Measurements from ENCODE around the gene ZNF688. TPM values are rescaled to one million over a fixed set of nuclear protein-coding genes. Genes with fewer than 3 reads are reported as not detected.
A peak's percentile ranks its signal among the peaks of the same experiment; 100 is the strongest.

ZNF688 gene
- total RNA-seq, 4 donors from 2014 or later = 9.9 to 33.0 (median 20.0) TPM

DNA sequence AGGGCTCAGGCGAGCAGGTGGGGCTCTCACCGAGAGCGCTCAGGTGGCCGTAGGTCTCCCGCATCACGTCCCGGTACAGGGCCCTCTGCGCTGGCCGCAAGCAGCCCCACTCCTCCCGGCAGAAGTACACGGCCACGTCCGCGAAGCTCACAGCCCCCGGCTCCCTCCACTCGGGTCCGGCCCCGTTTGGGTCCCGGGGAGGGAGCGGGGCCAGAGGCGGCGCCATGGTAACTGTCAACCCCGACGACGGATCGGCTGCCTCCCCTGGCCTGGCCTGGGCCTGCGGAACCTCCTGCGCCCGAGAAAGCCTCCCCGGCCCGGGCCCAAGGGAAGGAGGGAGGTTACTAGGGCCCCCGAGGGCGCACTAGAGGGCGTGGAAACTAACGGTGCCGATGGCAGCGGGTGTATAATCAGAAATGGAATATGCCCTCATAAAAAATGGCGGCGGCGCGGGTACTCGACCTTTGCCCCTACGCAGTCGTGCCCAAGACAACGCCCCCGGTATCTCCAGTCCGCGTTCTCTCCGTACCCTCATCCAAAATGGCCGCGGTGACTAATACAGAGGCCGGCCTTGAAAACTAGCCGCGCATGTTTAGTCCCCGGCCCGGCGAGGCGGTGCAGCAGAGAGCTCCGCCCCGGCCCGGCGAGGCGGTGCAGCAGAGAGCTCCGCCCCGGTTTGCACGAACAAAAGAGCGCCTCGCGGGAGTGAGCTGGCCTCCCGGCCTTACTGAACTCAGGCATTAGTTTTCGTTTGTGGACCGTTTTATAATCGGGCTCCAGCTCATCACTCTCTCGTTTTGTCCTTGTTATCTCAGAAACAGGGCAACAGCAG lies 13.3 kb downstream of the ZNF688 start, which contains the start of gene ZNF764:
Gene ZNF764 (minus strand): TSS at position 418 of the 832 bp plus-strand sequence. CDS start 192 bp downstream, at position 226.
- peaks cover 42% of the 10 kb centered on the region for H3K4me1 ChIP-seq
- H3K36me3 ChIP-seq = peaks cover 26% of the 10 kb centered on the region
- no peaks in the 10 kb centered on the region for H3K9me3 ChIP-seq
- WGBS = 0% methylated on average over 9 of the region's 74 CpGs
- no peaks in the 10 kb centered on the region for H3K27me3 ChIP-seq
- peak within 1 kb of the TSS; percentile 96 for H3K4me3 ChIP-seq
- TF ChIP-seq POLR2A (IDR thresholded peaks at IDR 0.05) = no peak
- TF ChIP-seq POLR2AphosphoS5 (IDR thresholded peaks at IDR 0.05) = peak in 2 of 3 donors; percentile 49 to 58
- DNase-seq (ENCODE audit: low spot score in 2 of 2) = peak; percentile 99
- H3K27ac ChIP-seq = peak within 1 kb of the TSS; percentile 93

DNA sequence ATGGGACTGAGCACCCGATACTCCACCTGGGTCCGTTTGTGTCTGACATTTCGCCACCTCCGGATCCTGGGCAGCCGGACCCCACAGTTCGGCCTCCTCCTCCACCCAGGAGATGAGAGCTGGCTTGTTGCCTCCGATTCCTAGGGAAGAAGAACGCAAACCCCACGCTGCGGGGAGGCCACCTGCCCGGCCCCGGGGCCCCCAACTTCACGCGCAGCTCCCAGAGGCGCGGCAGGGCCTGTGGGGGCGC lies 13.9 kb downstream of the ZNF688 start:
- peak overlapping the region; percentile 93 for H3K27ac ChIP-seq
- peaks cover 44% of the 10 kb centered on the region for H3K4me1 ChIP-seq
- H3K36me3 ChIP-seq = peaks cover 31% of the 10 kb centered on the region
- WGBS = no CpG with 5 or more reads among the region's 17 CpGs
- no peak for DNase-seq (ENCODE audit: low spot score in 2 of 2)
- H3K4me3 ChIP-seq = peak overlapping the region; percentile 96
- no peaks in the 10 kb centered on the region for H3K27me3 ChIP-seq
- H3K9me3 ChIP-seq = no peaks in the 10 kb centered on the region
- no peak for TF ChIP-seq POLR2AphosphoS5 (IDR thresholded peaks at IDR 0.05)
- TF ChIP-seq EP300 (IDR thresholded peaks at IDR 0.05) = no peak
- TF ChIP-seq, protein P1, sequence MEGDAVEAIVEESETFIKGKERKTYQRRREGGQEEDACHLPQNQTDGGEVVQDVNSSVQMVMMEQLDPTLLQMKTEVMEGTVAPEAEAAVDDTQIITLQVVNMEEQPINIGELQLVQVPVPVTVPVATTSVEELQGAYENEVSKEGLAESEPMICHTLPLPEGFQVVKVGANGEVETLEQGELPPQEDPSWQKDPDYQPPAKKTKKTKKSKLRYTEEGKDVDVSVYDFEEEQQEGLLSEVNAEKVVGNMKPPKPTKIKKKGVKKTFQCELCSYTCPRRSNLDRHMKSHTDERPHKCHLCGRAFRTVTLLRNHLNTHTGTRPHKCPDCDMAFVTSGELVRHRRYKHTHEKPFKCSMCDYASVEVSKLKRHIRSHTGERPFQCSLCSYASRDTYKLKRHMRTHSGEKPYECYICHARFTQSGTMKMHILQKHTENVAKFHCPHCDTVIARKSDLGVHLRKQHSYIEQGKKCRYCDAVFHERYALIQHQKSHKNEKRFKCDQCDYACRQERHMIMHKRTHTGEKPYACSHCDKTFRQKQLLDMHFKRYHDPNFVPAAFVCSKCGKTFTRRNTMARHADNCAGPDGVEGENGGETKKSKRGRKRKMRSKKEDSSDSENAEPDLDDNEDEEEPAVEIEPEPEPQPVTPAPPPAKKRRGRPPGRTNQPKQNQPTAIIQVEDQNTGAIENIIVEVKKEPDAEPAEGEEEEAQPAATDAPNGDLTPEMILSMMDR (IDR thresholded peaks at IDR 0.05) = no peak
- no peak for TF ChIP-seq POLR2A (IDR thresholded peaks at IDR 0.05)

DNA sequence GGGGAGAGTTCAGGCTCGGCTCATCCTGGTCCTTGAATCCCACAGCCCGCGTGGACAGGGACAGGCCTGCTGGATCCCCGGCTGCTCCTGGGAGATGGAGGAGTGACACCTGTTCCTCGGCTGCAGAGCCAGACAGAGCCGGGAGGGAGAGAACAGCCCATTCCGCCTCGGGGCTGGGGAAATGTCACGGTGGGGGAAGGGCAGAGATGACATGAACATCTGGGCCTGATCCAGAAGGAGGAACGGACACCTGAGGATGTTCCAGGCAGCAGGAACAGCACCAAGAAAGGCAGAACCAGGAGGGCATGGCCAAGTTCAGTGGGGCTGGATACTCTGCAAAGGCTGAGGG lies 15.4 kb downstream of the ZNF688 start:
- Histone ChIP-seq H3K4me1 (peaks cover 43% of the 10 kb centered on the region), H3K4me3 (no peak overlapping the region), H3K9me3 (no peaks in the 10 kb centered on the region), H3K27me3 (no peaks in the 10 kb centered on the region), H3K36me3 (peaks cover 31% of the 10 kb centered on the region), H3K27ac (no peak overlapping the region)
- TF ChIP-seq POLR2A (IDR thresholded peaks at IDR 0.05) (no peak), EP300 (IDR thresholded peaks at IDR 0.05) (no peak), POLR2AphosphoS5 (IDR thresholded peaks at IDR 0.05) (no peak)
- TF ChIP-seq, protein P1 (IDR thresholded peaks at IDR 0.05) = no peak
- 58% methylated on average over 6 of the region's 10 CpGs for WGBS
- no peak for DNase-seq (ENCODE audit: low spot score in 2 of 2)

DNA sequence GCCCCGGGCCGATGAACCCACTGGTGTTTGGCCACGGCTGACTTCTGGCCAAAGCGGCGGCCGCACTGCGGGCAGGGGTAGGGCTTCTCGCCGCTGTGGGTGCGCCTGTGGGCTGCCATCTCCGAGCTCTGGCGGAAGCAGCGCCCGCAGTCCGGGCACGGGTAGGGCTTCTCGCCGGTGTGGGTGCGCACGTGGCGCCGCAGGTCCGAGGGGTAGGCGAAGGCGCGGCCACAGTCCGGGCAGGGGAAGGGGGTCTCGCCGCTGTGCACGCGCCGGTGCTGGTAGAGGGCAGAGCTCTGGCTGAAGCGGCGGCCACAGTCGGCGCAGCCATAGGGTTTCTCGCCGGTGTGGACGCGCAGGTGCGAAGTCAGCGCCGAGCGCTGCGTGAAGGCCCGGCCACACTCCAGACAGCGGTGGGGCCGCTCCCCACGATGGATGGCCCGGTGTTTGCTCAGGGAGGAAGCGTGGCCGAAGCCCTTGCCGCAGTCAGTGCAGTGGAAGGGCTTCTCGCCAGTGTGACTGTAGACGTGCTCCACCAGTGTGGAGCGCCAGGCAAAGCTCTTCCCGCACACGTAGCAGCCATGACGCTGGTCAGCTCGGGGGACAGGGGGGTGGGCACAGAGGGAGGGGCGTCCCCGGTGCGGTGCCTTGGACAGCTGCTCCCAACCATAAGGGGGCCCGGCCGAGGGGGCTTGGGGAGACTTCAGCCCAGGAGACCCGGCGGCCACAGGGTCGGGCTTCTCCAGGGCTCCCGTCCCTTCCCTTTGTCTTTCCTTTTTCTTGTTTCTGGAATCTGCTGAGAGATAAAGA lies 16.0 kb downstream of the ZNF688 start:
- Histone ChIP-seq H3K36me3 (peaks cover 31% of the 10 kb centered on the region), H3K4me1 (peaks cover 38% of the 10 kb centered on the region), H3K9me3 (no peaks in the 10 kb centered on the region), H3K27me3 (no peaks in the 10 kb centered on the region), H3K4me3 (no peak overlapping the region), H3K27ac (no peak overlapping the region)
- 96% methylated on average over 29 of the region's 69 CpGs for WGBS
- no peak for DNase-seq (ENCODE audit: low spot score in 2 of 2)
- TF ChIP-seq POLR2A (IDR thresholded peaks at IDR 0.05) = no peak
- no peak for TF ChIP-seq POLR2AphosphoS5 (IDR thresholded peaks at IDR 0.05)
- TF ChIP-seq, protein P1 (IDR thresholded peaks at IDR 0.05) = no peak
- no peak for TF ChIP-seq EP300 (IDR thresholded peaks at IDR 0.05)

DNA sequence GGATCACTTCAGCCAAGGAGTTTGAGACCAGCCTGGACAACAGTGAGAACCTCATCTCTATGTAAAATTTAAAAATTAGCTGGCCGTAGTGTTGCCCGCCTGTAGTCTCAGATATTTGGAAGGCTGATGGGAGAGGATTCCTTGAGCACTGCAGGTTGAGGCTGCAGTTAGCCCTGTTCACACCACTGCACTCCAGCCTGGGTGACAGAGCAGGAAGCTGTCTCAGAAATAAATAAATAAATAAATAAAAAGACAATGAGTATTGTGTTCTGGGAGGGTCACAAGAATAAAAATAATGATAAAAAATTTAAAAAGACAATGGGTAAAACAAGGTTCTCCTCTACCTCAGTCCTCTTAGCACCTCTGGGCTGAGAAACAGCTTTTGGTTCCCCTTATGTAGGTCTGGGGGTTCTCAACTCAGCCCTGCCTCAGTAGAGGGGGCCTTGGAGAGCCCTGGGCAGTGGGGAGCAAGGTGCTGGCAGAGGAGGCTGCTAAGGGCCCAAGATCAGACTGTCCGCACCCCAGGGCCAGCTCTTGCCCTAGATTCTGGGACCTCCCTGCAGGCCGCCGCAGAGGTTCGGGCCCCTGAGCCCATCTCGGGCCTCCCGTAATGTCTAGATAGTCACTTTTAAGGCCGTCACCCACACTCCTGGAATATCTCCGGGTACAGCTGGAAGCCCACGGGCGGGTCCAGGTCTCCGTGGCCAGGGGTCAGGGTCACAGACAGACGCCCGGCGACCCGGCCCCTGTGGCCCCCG lies 16.8 kb downstream of the ZNF688 start:
- Histone ChIP-seq H3K4me3 (no peak overlapping the region), H3K27me3 (no peaks in the 10 kb centered on the region), H3K27ac (no peak overlapping the region), H3K9me3 (no peaks in the 10 kb centered on the region), H3K36me3 (peaks cover 31% of the 10 kb centered on the region), H3K4me1 (peaks cover 38% of the 10 kb centered on the region)
- TF ChIP-seq, protein P1 (IDR thresholded peaks at IDR 0.05) = no peak
- no peak for TF ChIP-seq EP300 (IDR thresholded peaks at IDR 0.05)
- no peak for TF ChIP-seq POLR2AphosphoS5 (IDR thresholded peaks at IDR 0.05)
- no peak for DNase-seq (ENCODE audit: low spot score in 2 of 2)
- WGBS = 96% methylated on average over 18 of the region's 18 CpGs

All from suprapubic skin (tissue), 4 donors.